Measurements from ENCODE around the gene HEATR1.
"Not testable (repeated sequence)": the region's sequence is repeated elsewhere in the genome, so short reads cannot be mapped to it uniquely, and the experiment has no call there.

HEATR1 gene

GRCh38 chr1:236507022-236507700 is 97.2 kb downstream of the HEATR1 start:
- DNase-seq (ENCODE audit: low read depth): no peak
- no peak for TF ChIP-seq CTCF (IDR thresholded peaks at IDR 0.05; ENCODE audit: low read depth, low read length, missing control alignments)
- no peak overlapping the region for H3K4me3 ChIP-seq (ENCODE audit: low read depth, low read length)

- not testable (repeated sequence) for H3K4me3 ChIP-seq (ENCODE audit: low read depth, low read length); DNase-seq (ENCODE audit: low read depth)
Measured at GRCh38 chr1:236504338-236504737, 100.0 kb downstream of the HEATR1 start.

- H3K4me3 ChIP-seq (ENCODE audit: low read depth, low read length): no peak overlapping the region
- no peak for DNase-seq (ENCODE audit: low read depth)
- TF ChIP-seq CTCF (IDR thresholded peaks at IDR 0.05; ENCODE audit: low read depth, low read length, missing control alignments): no peak
Measured at GRCh38 chr1:236502972-236503639, 101.2 kb downstream of the HEATR1 start.

GRCh38 chr1:236502579-236502971 is 101.7 kb downstream of the HEATR1 start:
- TF ChIP-seq CTCF (IDR thresholded peaks at IDR 0.05; ENCODE audit: low read depth, low read length, missing control alignments): no peak
- no peak overlapping the region for H3K4me3 ChIP-seq (ENCODE audit: low read depth, low read length)
- no peak for DNase-seq (ENCODE audit: low read depth)

- no peak for TF ChIP-seq CTCF (IDR thresholded peaks at IDR 0.05; ENCODE audit: low read depth, low read length, missing control alignments)
Measured at GRCh38 chr1:236501093-236501492, 103.2 kb downstream of the HEATR1 start.

More at GRCh38 chr1:236501093-236501492, 103.2 kb downstream of the HEATR1 start:
- no peak for DNase-seq (ENCODE audit: low read depth)
- no peak overlapping the region for H3K4me3 ChIP-seq (ENCODE audit: low read depth, low read length)

Data from GM12864 (cell line).